ENCODE measurements around the gene LTB.

LTB gene

DNA sequence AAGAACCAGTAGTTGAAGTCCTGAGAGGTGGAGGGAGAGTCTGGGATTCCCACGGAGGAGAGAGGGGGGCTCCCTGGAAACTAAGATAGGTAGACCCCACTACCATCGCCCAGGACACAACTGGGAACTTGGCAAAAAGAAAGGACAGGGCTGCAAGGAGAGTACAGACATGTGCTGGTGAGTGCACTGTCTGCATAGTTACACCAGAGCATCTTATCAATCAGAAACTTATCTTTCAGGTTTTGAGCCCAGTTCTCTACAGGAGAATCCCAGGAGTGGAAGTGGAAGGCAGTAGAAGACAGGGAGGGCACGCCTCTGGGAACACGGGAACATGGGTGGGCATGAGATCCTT is 22.6 kb downstream of the LTB start:
- no peak for TF ChIP-seq EP300 (IDR thresholded peaks at IDR 0.05; ENCODE audit: borderline replicate concordance)
- no peak for TF ChIP-seq CREB1 (IDR thresholded peaks at IDR 0.05; ENCODE audit: low read depth)
- TF ChIP-seq CEBPB (IDR thresholded peaks at IDR 0.05): no peak
- no peak for TF ChIP-seq TAF1 (IDR thresholded peaks at IDR 0.05; ENCODE audit: low read depth)
- no peak for TF ChIP-seq RAD21 (IDR thresholded peaks at IDR 0.05; ENCODE audit: low read depth)
- TF ChIP-seq TCF12 (IDR thresholded peaks at IDR 0.05; ENCODE audit: low read depth): no peak
- no peak for TF ChIP-seq FOXM1 (IDR thresholded peaks at IDR 0.05; ENCODE audit: borderline replicate concordance, low read depth)
- TF ChIP-seq, protein P1, sequence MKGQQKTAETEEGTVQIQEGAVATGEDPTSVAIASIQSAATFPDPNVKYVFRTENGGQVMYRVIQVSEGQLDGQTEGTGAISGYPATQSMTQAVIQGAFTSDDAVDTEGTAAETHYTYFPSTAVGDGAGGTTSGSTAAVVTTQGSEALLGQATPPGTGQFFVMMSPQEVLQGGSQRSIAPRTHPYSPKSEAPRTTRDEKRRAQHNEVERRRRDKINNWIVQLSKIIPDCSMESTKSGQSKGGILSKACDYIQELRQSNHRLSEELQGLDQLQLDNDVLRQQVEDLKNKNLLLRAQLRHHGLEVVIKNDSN (IDR thresholded peaks at IDR 0.05): no peak
- TF ChIP-seq TEAD4 (IDR thresholded peaks at IDR 0.05): no peak
- no peak for TF ChIP-seq YY1 (IDR thresholded peaks at IDR 0.05; ENCODE audit: low read depth)
- no peak for TF ChIP-seq REST (IDR thresholded peaks at IDR 0.05; ENCODE audit: low read depth)
- no peak for TF ChIP-seq ZBTB7A (IDR thresholded peaks at IDR 0.05; ENCODE audit: low read depth)
- no peak for TF ChIP-seq MAX (IDR thresholded peaks at IDR 0.05)
- TF ChIP-seq NFIC (IDR thresholded peaks at IDR 0.05): no peak
- TF ChIP-seq EGR1 (IDR thresholded peaks at IDR 0.05): no peak

- TF ChIP-seq CEBPB (IDR thresholded peaks at IDR 0.05) (no peak), TCF12 (IDR thresholded peaks at IDR 0.05; ENCODE audit: low read depth) (no peak), TAF1 (IDR thresholded peaks at IDR 0.05; ENCODE audit: low read depth) (no peak), EP300 (IDR thresholded peaks at IDR 0.05; ENCODE audit: borderline replicate concordance) (no peak), EGR1 (IDR thresholded peaks at IDR 0.05) (no peak), YY1 (IDR thresholded peaks at IDR 0.05; ENCODE audit: low read depth) (no peak), MAX (IDR thresholded peaks at IDR 0.05) (no peak), FOXM1 (IDR thresholded peaks at IDR 0.05; ENCODE audit: borderline replicate concordance, low read depth) (no peak), TEAD4 (IDR thresholded peaks at IDR 0.05) (no peak), REST (IDR thresholded peaks at IDR 0.05; ENCODE audit: low read depth) (no peak), NFIC (IDR thresholded peaks at IDR 0.05) (no peak), CREB1 (IDR thresholded peaks at IDR 0.05; ENCODE audit: low read depth) (no peak), RAD21 (IDR thresholded peaks at IDR 0.05; ENCODE audit: low read depth) (no peak), ZBTB7A (IDR thresholded peaks at IDR 0.05; ENCODE audit: low read depth) (no peak)
- TF ChIP-seq, protein P1 (IDR thresholded peaks at IDR 0.05): no peak
These were observed 23.4 kb downstream of the LTB start for GRCh38 chr6:31558631-31559500.

GRCh38 chr6:31558318-31558625 is 24.0 kb downstream of the LTB start:
- TF ChIP-seq CREB1 (IDR thresholded peaks at IDR 0.05; ENCODE audit: low read depth): no peak
- TF ChIP-seq TEAD4 (IDR thresholded peaks at IDR 0.05): no peak
- TF ChIP-seq CEBPB (IDR thresholded peaks at IDR 0.05): no peak
- no peak for TF ChIP-seq RAD21 (IDR thresholded peaks at IDR 0.05; ENCODE audit: low read depth)
- no peak for TF ChIP-seq NFIC (IDR thresholded peaks at IDR 0.05)
- TF ChIP-seq TCF12 (IDR thresholded peaks at IDR 0.05; ENCODE audit: low read depth): no peak
- TF ChIP-seq, protein P1 (IDR thresholded peaks at IDR 0.05): no peak
- TF ChIP-seq MAX (IDR thresholded peaks at IDR 0.05): no peak
- no peak for TF ChIP-seq EP300 (IDR thresholded peaks at IDR 0.05; ENCODE audit: borderline replicate concordance)
- TF ChIP-seq YY1 (IDR thresholded peaks at IDR 0.05; ENCODE audit: low read depth): no peak
- TF ChIP-seq FOXM1 (IDR thresholded peaks at IDR 0.05; ENCODE audit: borderline replicate concordance, low read depth): no peak
- no peak for TF ChIP-seq ZBTB7A (IDR thresholded peaks at IDR 0.05; ENCODE audit: low read depth)
- no peak for TF ChIP-seq REST (IDR thresholded peaks at IDR 0.05; ENCODE audit: low read depth)

Data from Ishikawa (cell line).